OCI-LY7 (cell line): ENCODE results near the gene LCMT2. TPM values are rescaled to one million over a fixed set of nuclear protein-coding genes. Genes with fewer than 3 reads are reported as not detected.

Experiments
- BruUV-seq: library from RNA; stranded (reverse); fragments of 400-500 nt; replicated peaks from 2 replicates; lab custom pipeline; 2021; lab: Mats Ljungman, UMichigan
- CTCF ChIA-PET: fragments of 300-600 bp; sonication (Branson Sonifier 250); formaldehyde crosslinking; loops from one replicate; lab custom pipeline; 2022; ENCODE audit warnings: antibody characterized with exemption; ENCODE audit not compliant: unreplicated experiment; lab: Charles Lee
- POLR2A ChIA-PET: fragments of 300-600 bp; sonication (Branson Sonifier 250); formaldehyde crosslinking; loops from one replicate; lab custom pipeline; 2022; ENCODE audit warnings: antibody characterized with exemption; lab: Charles Lee
- DNase-seq: peaks from one replicate; pipeline ENCODE4 v3.0.0-alpha.2; 2015; ENCODE audit warnings: low spot score
- H2AFZ ChIP-seq: fragments of 200-600 bp; sonication (generic), shearing (Covaris generic); 2 replicates; pipeline ENCODE4 v1.6.1; 2014; ENCODE audit warnings: mild to moderate bottlenecking, antibody characterized with exemption, low read length, moderate library complexity
- H3K27ac ChIP-seq: fragments of 200-600 bp; sonication (generic); 2 replicates; pipeline ENCODE4 v1.5.1; 2014; ENCODE audit warnings: mixed run types, low read depth, mild to moderate bottlenecking, moderate library complexity, low read length, inconsistent platforms; ENCODE audit not compliant: poor library complexity, severe bottlenecking
- H3K36me3 ChIP-seq: fragments of 200-600 bp; sonication (generic); 2 replicates; pipeline ENCODE4 v1.6.1; 2014; ENCODE audit warnings: mild to moderate bottlenecking, antibody characterized with exemption, low read length, moderate library complexity, mixed read lengths; ENCODE audit not compliant: insufficient read depth
- H3K4me1 ChIP-seq: fragments of 200-600 bp; sonication (generic); 2 replicates; pipeline ENCODE4 v1.5.1; 2014; ENCODE audit warnings: mild to moderate bottlenecking, low read length; ENCODE audit not compliant: insufficient read depth, poor library complexity, severe bottlenecking
- H3K4me2 ChIP-seq: fragments of 200-600 bp; sonication (generic); 2 replicates; pipeline ENCODE4 v1.6.1; 2014; ENCODE audit warnings: mild to moderate bottlenecking, low read length
- H3K4me3 ChIP-seq: fragments of 200-600 bp; sonication (generic); 2 replicates; pipeline ENCODE4 v1.5.1; 2014; ENCODE audit warnings: mild to moderate bottlenecking, low read depth, low read length; ENCODE audit not compliant: poor library complexity, severe bottlenecking
- H3K79me2 ChIP-seq: fragments of 200-600 bp; sonication (generic); 2 replicates; pipeline ENCODE4 v1.6.1; 2016; ENCODE audit warnings: low read depth, mild to moderate bottlenecking, low read length, moderate library complexity, mixed read lengths; ENCODE audit not compliant: insufficient read depth
- H3K9me2 ChIP-seq: fragments of 200-600 bp; sonication (generic); 2 replicates; pipeline ENCODE4 v1.6.1; 2016; ENCODE audit warnings: mild to moderate bottlenecking, low read length, mixed read lengths; ENCODE audit not compliant: insufficient read depth
- H3K9me3 ChIP-seq: fragments of 200-600 bp; sonication (generic); 2 replicates; pipeline ENCODE4 v1.6.1; 2014; ENCODE audit warnings: mild to moderate bottlenecking, mixed run types, low read length, mixed read lengths
- H4K20me1 ChIP-seq: fragments of 200-600 bp; sonication (generic); 2 replicates; pipeline ENCODE4 v1.6.1; 2014; ENCODE audit warnings: mild to moderate bottlenecking, antibody characterized with exemption, low read length, moderate library complexity, mixed read lengths; ENCODE audit not compliant: insufficient read depth
- EZH2phosphoT487 ChIP-seq: fragments of 200-600 bp; sonication (generic); IDR thresholded peaks from 2 replicates; pipeline ENCODE4 v1.6.1; 2018; ENCODE audit warnings: low read depth, borderline replicate concordance, mild to moderate bottlenecking, mixed run types, antibody characterized with exemption, low read length, moderate library complexity, mixed read lengths
- intact Hi-C: fragments of 100-400 bp; cut with micrococcal nuclease; formaldehyde crosslinking; loops from one replicate; pipeline ENCODE4 v1.10.0; 2022; ENCODE audit not compliant: unreplicated experiment
- total RNA-seq, 2 experiments: library from RNA; depleted of rRNA in 1 of 2; stranded (reverse); fragments of >200 nt in 1 of 2; shearing (Covaris generic) in 1 of 2; gene quantifications; 2 replicates each; pipeline ENCODE4 v1.2.3, GENCODE V29; 2014 to 2022
- TF ChIP-seq, protein P1 (sequence below): fragments of 200-600 bp; sonication (generic); conservative IDR thresholded peaks from 2 replicates; pipeline ENCODE4 v1.5.1; 2014; ENCODE audit warnings: mild to moderate bottlenecking, antibody characterized with exemption, low read length, moderate library complexity, mixed read lengths

Gene LCMT2
- total RNA-seq, 2 experiments from 2014 or later = 10.5 to 22.1 TPM

- no peaks in the 10 kb centered on the region for H3K9me3 ChIP-seq
- POLR2A ChIA-PET = no interaction called here
- CTCF ChIA-PET = no interaction called here
- no peak overlapping the region for H3K4me2 ChIP-seq
- H3K4me1 ChIP-seq = peaks cover 13% of the 10 kb centered on the region
- no peaks in the 10 kb centered on the region for H4K20me1 ChIP-seq
- H3K27ac ChIP-seq = no peak overlapping the region
- H3K4me3 ChIP-seq = no peak overlapping the region
- H3K9me2 ChIP-seq = no peaks in the 10 kb centered on the region
- intact Hi-C loops = no loop called here
- BruUV-seq = no TSS peak
- peak; percentile 35 for DNase-seq
- H2AFZ ChIP-seq = no peak overlapping the region
- peaks cover 34% of the 10 kb centered on the region for H3K36me3 ChIP-seq
- TF ChIP-seq, protein P1, sequence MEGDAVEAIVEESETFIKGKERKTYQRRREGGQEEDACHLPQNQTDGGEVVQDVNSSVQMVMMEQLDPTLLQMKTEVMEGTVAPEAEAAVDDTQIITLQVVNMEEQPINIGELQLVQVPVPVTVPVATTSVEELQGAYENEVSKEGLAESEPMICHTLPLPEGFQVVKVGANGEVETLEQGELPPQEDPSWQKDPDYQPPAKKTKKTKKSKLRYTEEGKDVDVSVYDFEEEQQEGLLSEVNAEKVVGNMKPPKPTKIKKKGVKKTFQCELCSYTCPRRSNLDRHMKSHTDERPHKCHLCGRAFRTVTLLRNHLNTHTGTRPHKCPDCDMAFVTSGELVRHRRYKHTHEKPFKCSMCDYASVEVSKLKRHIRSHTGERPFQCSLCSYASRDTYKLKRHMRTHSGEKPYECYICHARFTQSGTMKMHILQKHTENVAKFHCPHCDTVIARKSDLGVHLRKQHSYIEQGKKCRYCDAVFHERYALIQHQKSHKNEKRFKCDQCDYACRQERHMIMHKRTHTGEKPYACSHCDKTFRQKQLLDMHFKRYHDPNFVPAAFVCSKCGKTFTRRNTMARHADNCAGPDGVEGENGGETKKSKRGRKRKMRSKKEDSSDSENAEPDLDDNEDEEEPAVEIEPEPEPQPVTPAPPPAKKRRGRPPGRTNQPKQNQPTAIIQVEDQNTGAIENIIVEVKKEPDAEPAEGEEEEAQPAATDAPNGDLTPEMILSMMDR = peak; percentile 56
- no peak for TF ChIP-seq EZH2phosphoT487
- H3K79me2 ChIP-seq = no peaks in the 10 kb centered on the region
Measured at GRCh38 chr15:43346305-43346704, 15.9 kb upstream of the LCMT2 start.

DNA sequence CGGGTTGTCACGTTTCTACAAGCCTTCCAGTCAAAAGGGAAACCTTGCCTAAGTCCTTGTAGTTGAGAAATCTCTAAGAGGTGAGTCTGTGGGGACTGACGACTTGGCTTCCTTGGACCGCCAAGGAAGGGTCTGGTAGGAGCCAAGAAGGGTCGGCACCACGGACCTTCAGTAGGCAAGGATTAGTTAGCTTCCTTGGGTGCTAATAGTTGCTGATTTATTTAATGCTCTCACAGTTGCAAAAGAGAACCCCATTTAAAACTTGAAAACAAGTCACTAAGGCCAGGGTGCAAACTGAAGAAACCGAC is 361 bp upstream of the LCMT2 start:
- intact Hi-C loops = no loop called here
- Histone ChIP-seq H3K9me3 (no peaks in the 10 kb centered on the region), H3K36me3 (peaks cover 26% of the 10 kb centered on the region), H3K9me2 (no peaks in the 10 kb centered on the region), H2AFZ (peak overlapping the region; percentile 96), H3K4me2 (peak overlapping the region; percentile 79), H3K4me3 (peak overlapping the region; percentile 72), H3K4me1 (peaks cover 33% of the 10 kb centered on the region), H3K27ac (peak overlapping the region; percentile 79), H3K79me2 (peaks cover 16% of the 10 kb centered on the region), H4K20me1 (0 out of 2 replicates have a peak, but pooled peaks cover 7% of the 10 kb centered on the region)
- CTCF ChIA-PET = no interaction called here
- POLR2A ChIA-PET = interaction anchor here (0.6 kb wide), 1 partner anchor 140 kb away, joined by 3 read pairs; no protein-coding TSS in a partner anchor
- DNase-seq = no peak
- BruUV-seq = TSS peak; percentile 92
- TF ChIP-seq, protein P1 = no peak
- no peak for TF ChIP-seq EZH2phosphoT487

DNA sequence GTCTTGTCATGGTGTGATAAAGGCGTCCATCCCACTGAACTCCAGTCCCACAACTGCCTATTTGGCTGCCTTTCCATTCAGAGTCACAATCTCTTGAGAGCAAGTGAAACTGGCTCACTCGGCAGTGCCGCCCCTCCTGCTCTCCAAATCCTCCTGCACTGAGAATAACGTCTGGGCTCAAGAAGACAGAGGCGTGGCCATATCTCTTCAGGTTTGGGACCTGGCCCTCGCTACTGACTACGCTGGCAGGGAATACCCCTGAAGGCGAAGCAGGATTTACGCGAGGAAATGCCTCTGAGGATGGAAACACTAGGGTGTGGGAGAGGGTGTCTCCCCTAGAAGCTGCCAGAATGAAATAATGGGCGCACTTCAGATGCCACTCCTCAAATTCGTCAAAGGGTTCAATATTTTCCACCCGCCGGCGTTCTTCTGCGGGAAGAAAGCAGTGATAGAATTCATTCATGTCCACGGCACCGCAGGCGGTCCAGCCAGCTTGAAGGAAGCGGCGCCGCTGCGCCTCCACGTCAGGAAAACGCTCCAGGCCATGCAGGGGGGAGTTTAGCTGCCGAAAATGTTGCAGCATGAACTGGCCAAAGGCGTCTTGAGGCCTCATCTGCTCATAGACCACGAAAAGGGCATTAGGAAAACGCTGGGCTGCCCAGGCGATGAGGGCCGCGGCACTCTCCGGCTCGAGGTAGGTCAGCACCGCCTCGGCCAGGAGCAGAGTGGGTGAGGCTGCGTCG is 985 bp downstream of the LCMT2 start:
- intact Hi-C loops = no loop called here
- ChIA-PET POLR2A (interaction anchor here (0.6 kb wide), 1 partner anchor 10 kb away, joined by 3 read pairs; no protein-coding TSS in a partner anchor), CTCF (no interaction called here)
- no peak for DNase-seq
- Histone ChIP-seq H3K9me2 (no peaks in the 10 kb centered on the region), H3K4me3 (peak overlapping the region; percentile 72), H3K79me2 (peaks cover 16% of the 10 kb centered on the region), H3K36me3 (peaks cover 24% of the 10 kb centered on the region), H4K20me1 (0 out of 2 replicates have a peak, but pooled peaks cover 7% of the 10 kb centered on the region), H3K27ac (peak overlapping the region; percentile 79), H3K9me3 (no peaks in the 10 kb centered on the region), H3K4me2 (peak overlapping the region; percentile 79), H2AFZ (peak overlapping the region; percentile 96; the same call in 1 of the 2 replicates), H3K4me1 (peaks cover 42% of the 10 kb centered on the region)
- no TSS peak for BruUV-seq
- TF ChIP-seq, protein P1 = no peak
- no peak for TF ChIP-seq EZH2phosphoT487
